IMR-90 (cell line): ENCODE results near the gene NFATC1. TPM values are rescaled to one million over a fixed set of nuclear protein-coding genes. Genes with fewer than 3 reads are reported as not detected.

Experiments
- ATAC-seq: fragments of 200-7000 bp; cut with Tn5 transposase; 2 replicates; pipeline ENCODE4 v1.9.1; 2020; ENCODE audit warnings: low read depth, mild to moderate bottlenecking, moderate library complexity
- BruUV-seq: library from RNA; stranded (reverse); fragments of 400-500 nt; replicated peaks from 2 replicates; lab custom pipeline; 2021; lab: Mats Ljungman, UMichigan
- CTCF ChIA-PET: fragments of 300-600 bp; formaldehyde crosslinking; extraction: SDS; loops from one replicate; lab custom pipeline; 2021; ENCODE audit warnings: antibody characterized with exemption; lab: Yijun Ruan, JAX
- POLR2A ChIA-PET: fragments of 300-600 bp; sonication (Branson Sonifier 250); formaldehyde crosslinking; loops from one replicate; lab custom pipeline; 2022; ENCODE audit warnings: antibody characterized with exemption; ENCODE audit not compliant: unreplicated experiment; lab: Charles Lee
- DNase-seq: peaks from one replicate; pipeline ENCODE4 v3.0.0; 2013
- H2AFZ ChIP-seq: replicated peaks from 2 replicates; pipeline ENCODE3; 2013; ENCODE audit warnings: low read length, mild to moderate bottlenecking; ENCODE audit not compliant: poor library complexity
- H2AK5ac ChIP-seq: 2 replicates; pipeline ENCODE4 v1.6.1; 2013; ENCODE audit warnings: low read depth, low read length, inconsistent platforms
- H2AK9ac ChIP-seq: replicated peaks from 2 replicates; pipeline ENCODE3; 2013; ENCODE audit warnings: mild to moderate bottlenecking, low read depth, low read length, moderate library complexity; ENCODE audit not compliant: poor library complexity
- H2BK120ac ChIP-seq: 2 replicates; pipeline ENCODE4 v1.6.1; 2013; ENCODE audit warnings: low read depth, low read length, inconsistent platforms
- H2BK15ac ChIP-seq: 3 replicates; pipeline ENCODE4 v1.6.1; 2013; ENCODE audit warnings: low read depth, low read length, inconsistent platforms
- H2BK20ac ChIP-seq: 2 replicates; pipeline ENCODE4 v1.6.1; 2013; ENCODE audit warnings: low read depth, mild to moderate bottlenecking, inconsistent platforms, low read length, moderate library complexity
- H2BK5ac ChIP-seq: 2 replicates; pipeline ENCODE4 v1.6.1; 2013; ENCODE audit warnings: mild to moderate bottlenecking, low read depth, low read length, inconsistent platforms; ENCODE audit not compliant: poor library complexity, severe bottlenecking
- H3K14ac ChIP-seq: replicated peaks from 2 replicates; pipeline ENCODE4 v1.6.1; 2013; ENCODE audit warnings: low read depth, low read length, inconsistent platforms
- H3K18ac ChIP-seq: 2 replicates; pipeline ENCODE4 v1.6.1; 2013; ENCODE audit warnings: low read depth, low read length, control low read depth
- H3K23ac ChIP-seq: 2 replicates; pipeline ENCODE4 v1.6.1; 2013; ENCODE audit warnings: low read depth, low read length, inconsistent platforms
- H3K27ac ChIP-seq: 2 replicates; pipeline ENCODE4 v1.5.1; 2013; ENCODE audit warnings: mild to moderate bottlenecking, control low read depth, low read length; ENCODE audit not compliant: insufficient read depth
- H3K27me3 ChIP-seq: 2 replicates; pipeline ENCODE4 v1.6.1; 2013; ENCODE audit warnings: low read length; ENCODE audit not compliant: control insufficient read depth, insufficient read depth
- H3K36me3 ChIP-seq: 2 replicates; pipeline ENCODE4 v1.6.1; 2013; ENCODE audit warnings: low read length, mixed read lengths; ENCODE audit not compliant: control insufficient read depth, insufficient read depth
- H3K4ac ChIP-seq: 2 replicates; pipeline ENCODE4 v1.6.1; 2013; ENCODE audit warnings: low read depth, low read length, inconsistent platforms
- H3K4me1 ChIP-seq: 2 replicates; pipeline ENCODE4 v1.6.1; 2013; ENCODE audit warnings: low read length, mixed read lengths; ENCODE audit not compliant: control insufficient read depth, insufficient read depth
- H3K4me2 ChIP-seq: 2 replicates; pipeline ENCODE4 v1.6.1; 2013; ENCODE audit warnings: low read depth, mild to moderate bottlenecking, control low read depth, low read length, moderate library complexity
- H3K4me3 ChIP-seq: 2 replicates; pipeline ENCODE4 v1.5.1; 2013; ENCODE audit warnings: low read depth, mild to moderate bottlenecking, control low read depth, low read length, moderate library complexity; ENCODE audit not compliant: insufficient read depth
- H3K56ac ChIP-seq: 2 replicates; pipeline ENCODE4 v1.6.1; 2013; ENCODE audit warnings: low read length, inconsistent platforms; ENCODE audit not compliant: insufficient read depth; ENCODE audit errors: extremely low read depth
- H3K79me1 ChIP-seq, 2 experiments: 2 replicates each; pipeline ENCODE4 v1.6.1; 2013; ENCODE audit warnings: low read length in 2 of 2, inconsistent platforms in 1 of 2, low read depth in 1 of 2
- H3K9ac ChIP-seq: 2 replicates; pipeline ENCODE4 v1.6.1; 2013; ENCODE audit warnings: low read depth, low read length, control low read depth
- H3K9me1 ChIP-seq: 2 replicates; pipeline ENCODE4 v1.6.1; 2013; ENCODE audit warnings: low read length, inconsistent platforms; ENCODE audit not compliant: insufficient read depth
- H3K9me3 ChIP-seq: 2 replicates; pipeline ENCODE4 v1.6.1; 2013; ENCODE audit warnings: low read length; ENCODE audit not compliant: control insufficient read depth, insufficient read depth
- H4K20me1 ChIP-seq: 2 replicates; pipeline ENCODE4 v1.6.1; 2013; ENCODE audit warnings: low read length, inconsistent platforms; ENCODE audit not compliant: insufficient read depth
- H4K5ac ChIP-seq: 2 replicates; pipeline ENCODE4 v1.6.1; 2013; ENCODE audit warnings: mild to moderate bottlenecking, low read depth, low read length, control low read depth
- H4K8ac ChIP-seq, 2 experiments: 2 replicates each; pipeline ENCODE4 v1.6.1; 2013; ENCODE audit warnings: low read depth in 2 of 2, low read length in 2 of 2, control low read depth in 1 of 2, inconsistent platforms in 1 of 2
- H4K91ac ChIP-seq: 2 replicates; pipeline ENCODE4 v1.6.1; 2013; ENCODE audit warnings: low read depth, low read length, inconsistent platforms; ENCODE audit not compliant: insufficient read depth
- BHLHE40 ChIP-seq: fragments of 150-350 bp; IDR thresholded peaks from 2 replicates; pipeline ENCODE4 v1.6.1; 2016; ENCODE audit warnings: mild to moderate bottlenecking, low read depth, low read length
- CEBPB ChIP-seq: IDR thresholded peaks from 2 replicates; pipeline ENCODE4 v1.6.1; 2012; ENCODE audit warnings: low read depth, low read length, improper control_type of control experiment
- CHD1 ChIP-seq: IDR thresholded peaks from 2 replicates; pipeline ENCODE4 v1.6.1; 2012; ENCODE audit warnings: low read depth, low read length, improper control_type of control experiment
- FOS ChIP-seq: fragments of 150-350 bp; IDR thresholded peaks from 2 replicates; pipeline ENCODE4 v1.6.1; 2016; ENCODE audit warnings: low read depth, low read length
- MAFK ChIP-seq: IDR thresholded peaks from 2 replicates; pipeline ENCODE4 v1.6.1; 2012; ENCODE audit warnings: low read depth, low read length, improper control_type of control experiment
- MAZ ChIP-seq: IDR thresholded peaks from 2 replicates; pipeline ENCODE4 v1.6.1; 2012; ENCODE audit warnings: low read depth, mild to moderate bottlenecking, low read length, improper control_type of control experiment, moderate library complexity, borderline replicate concordance
- MXI1 ChIP-seq: IDR thresholded peaks from 2 replicates; pipeline ENCODE4 v1.6.1; 2012; ENCODE audit warnings: low read depth, mild to moderate bottlenecking, low read length, moderate library complexity, borderline replicate concordance
- NFE2L2 ChIP-seq: fragments of 150-350 bp; IDR thresholded peaks from 2 replicates; pipeline ENCODE4 v1.6.1; 2016; ENCODE audit warnings: low read depth, mild to moderate bottlenecking, low read length
- POLR2A ChIP-seq: IDR thresholded peaks from 2 replicates; pipeline ENCODE4 v1.6.1; 2012; ENCODE audit warnings: mild to moderate bottlenecking, low read depth, low read length
- RAD21 ChIP-seq: IDR thresholded peaks from 2 replicates; pipeline ENCODE4 v1.6.1; 2012; ENCODE audit warnings: low read length, improper control_type of control experiment
- RCOR1 ChIP-seq: IDR thresholded peaks from 2 replicates; pipeline ENCODE4 v1.6.1; 2012; ENCODE audit warnings: mild to moderate bottlenecking, low read length, improper control_type of control experiment; ENCODE audit not compliant: insufficient replicate concordance
- RFX5 ChIP-seq: IDR thresholded peaks from 2 replicates; pipeline ENCODE4 v1.8.0; 2012; ENCODE audit warnings: low read depth, mild to moderate bottlenecking, low read length, moderate library complexity
- SMC3 ChIP-seq: fragments of 150-350 bp; IDR thresholded peaks from 2 replicates; pipeline ENCODE4 v1.6.1; 2016; ENCODE audit warnings: low read depth, mild to moderate bottlenecking, antibody characterized with exemption, low read length, moderate library complexity
- WGBS, 2 experiments: methylation state at CpG; one replicate each; pipeline versions ENCODE4 v1.1.5 to v1.1.7; 2013; ENCODE audit warnings: missing lambda C conversion rate in 2 of 2; ENCODE audit not compliant: insufficient read length in 1 of 2; ENCODE audit errors: extremely low coverage in 2 of 2; 5-methylcytosine and 5-hydroxymethylcytosine counted together
- dilution Hi-C: fragments of 300-500 bp; cut with HindIII; formaldehyde crosslinking; loops from one replicate; pipeline ENCODE4 v1.14.3; 2018; ENCODE audit warnings: low sequenced_read_pairs; ENCODE audit not compliant: unreplicated experiment
- in situ Hi-C: fragments of 300-500 bp; cut with MboI; formaldehyde crosslinking; loops from 3 replicates; pipeline ENCODE4 v1.14.3; 2019; ENCODE audit warnings: low sequenced_read_pairs, inconsistent platforms, mixed read lengths
- intact Hi-C: fragments of 100-400 bp; cut with micrococcal nuclease; formaldehyde crosslinking; loops from 2 replicates; pipeline ENCODE4 v1.10.0; 2022
- polyA plus RNA-seq, 3 experiments: library from polyadenylated mRNA; depleted of rRNA; stranded (reverse); fragments of >200 nt; gene quantifications; 2 replicates each; pipeline ENCODE4 v1.2.3, GENCODE V29; 2012; ENCODE audit warnings: low replicate concordance in 1 of 3
- total RNA-seq: library from RNA; depleted of rRNA; stranded (reverse); fragments of >200 nt; gene quantifications from 2 replicates; pipeline ENCODE4 v1.2.3, GENCODE V29; 2012
- TF ChIP-seq, protein P1 (sequence below): fragments of 150-350 bp; IDR thresholded peaks from 2 replicates; pipeline ENCODE4 v1.6.1; 2017; ENCODE audit warnings: mild to moderate bottlenecking, antibody characterized with exemption, low read length, low read depth
- TF ChIP-seq, protein P2 (sequence below): fragments of 150-350 bp; IDR thresholded peaks from 2 replicates; pipeline ENCODE4 v1.6.1; 2016; ENCODE audit warnings: low read depth, mild to moderate bottlenecking, low read length, moderate library complexity, borderline replicate concordance
- TF ChIP-seq, protein P3 (sequence below): conservative IDR thresholded peaks from 2 replicates; pipeline ENCODE4 v1.5.1; 2012; ENCODE audit warnings: mild to moderate bottlenecking, low read depth, low read length, improper control_type of control experiment

NFATC1 gene
- total and polyA plus RNA-seq, 2 of the 4 experiments (the other 2 are of a cell fraction), result 0.36 to 1.8 TPM

DNA sequence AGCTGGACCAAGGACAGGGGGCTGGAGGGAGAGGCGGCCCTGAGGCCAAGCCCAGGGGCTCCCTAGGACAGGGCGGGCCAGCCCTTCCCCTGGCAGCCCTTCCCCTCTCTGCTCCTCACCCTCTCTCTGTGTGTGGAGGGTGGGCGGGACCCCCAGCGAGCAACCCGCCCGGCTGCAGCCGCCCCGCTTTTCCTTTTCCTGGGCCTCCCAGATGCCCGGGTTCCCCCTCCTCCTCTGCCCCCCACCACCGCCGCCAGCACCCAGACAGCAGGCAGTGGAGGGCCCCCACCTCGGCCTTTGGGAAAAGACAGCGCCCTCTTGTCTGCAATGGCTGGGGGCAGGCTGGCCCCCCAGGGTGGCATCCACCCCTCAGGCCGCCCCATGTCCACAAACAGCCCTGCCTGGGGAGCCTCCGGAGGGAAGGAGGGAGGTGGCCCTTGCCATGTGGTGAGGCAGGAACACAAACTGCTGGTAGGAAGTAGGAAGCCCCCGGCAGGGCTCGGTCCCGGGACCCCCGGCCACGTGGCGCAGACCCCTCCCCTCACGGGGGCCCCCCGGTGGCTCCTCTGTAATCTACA is 148.7 kb downstream of the NFATC1 start:
- 19% methylated on average over 8 of the region's 23 CpGs; no CpG with 5 or more reads in 1 of the 2 experiments for WGBS, 2 experiments

More for the DNA sequence above, 148.7 kb downstream of the NFATC1 start:
- Histone ChIP-seq H3K18ac (no peak overlapping the region), H3K4me1 (no peaks in the 10 kb centered on the region), H2AK9ac (no peak overlapping the region), H3K14ac (no peak overlapping the region), H4K91ac (no peak overlapping the region), H3K9ac (no peak overlapping the region), H2BK15ac (no peak overlapping the region), H2AFZ (no peak overlapping the region), H3K23ac (no peak overlapping the region), H3K9me3 (no peaks in the 10 kb centered on the region), H2BK5ac (no peak overlapping the region), H3K27me3 (peaks cover 32% of the 10 kb centered on the region), H3K56ac (no peak overlapping the region), H4K5ac (no peak overlapping the region), H2AK5ac (no peak overlapping the region), H3K4ac (no peak overlapping the region), H4K20me1 (no peaks in the 10 kb centered on the region), H3K27ac (no peak overlapping the region), H3K4me2 (no peak overlapping the region), H4K8ac (no peak overlapping the region), H3K36me3 (no peaks in the 10 kb centered on the region), H2BK120ac (no peak overlapping the region), H3K9me1 (no peaks in the 10 kb centered on the region), H2BK20ac (no peak overlapping the region), H3K4me3 (no peak overlapping the region), H3K79me1 (no peaks in the 10 kb centered on the region)
- dilution Hi-C loops (no loop called here), in situ Hi-C loops (no loop called here), intact Hi-C loops (no loop called here)
- ATAC-seq (no peak), DNase-seq (no peak)
- TF ChIP-seq RCOR1 (no peak), NFE2L2 (no peak), MXI1 (no peak), SMC3 (no peak), MAFK (no peak), MAZ (no peak), FOS (no peak), RFX5 (no peak), CEBPB (no peak), BHLHE40 (no peak), CHD1 (no peak), POLR2A (no peak), RAD21 (no peak)
- TF ChIP-seq, protein P1, sequence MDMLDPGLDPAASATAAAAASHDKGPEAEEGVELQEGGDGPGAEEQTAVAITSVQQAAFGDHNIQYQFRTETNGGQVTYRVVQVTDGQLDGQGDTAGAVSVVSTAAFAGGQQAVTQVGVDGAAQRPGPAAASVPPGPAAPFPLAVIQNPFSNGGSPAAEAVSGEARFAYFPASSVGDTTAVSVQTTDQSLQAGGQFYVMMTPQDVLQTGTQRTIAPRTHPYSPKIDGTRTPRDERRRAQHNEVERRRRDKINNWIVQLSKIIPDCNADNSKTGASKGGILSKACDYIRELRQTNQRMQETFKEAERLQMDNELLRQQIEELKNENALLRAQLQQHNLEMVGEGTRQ, result no peak
- TF ChIP-seq, protein P2, sequence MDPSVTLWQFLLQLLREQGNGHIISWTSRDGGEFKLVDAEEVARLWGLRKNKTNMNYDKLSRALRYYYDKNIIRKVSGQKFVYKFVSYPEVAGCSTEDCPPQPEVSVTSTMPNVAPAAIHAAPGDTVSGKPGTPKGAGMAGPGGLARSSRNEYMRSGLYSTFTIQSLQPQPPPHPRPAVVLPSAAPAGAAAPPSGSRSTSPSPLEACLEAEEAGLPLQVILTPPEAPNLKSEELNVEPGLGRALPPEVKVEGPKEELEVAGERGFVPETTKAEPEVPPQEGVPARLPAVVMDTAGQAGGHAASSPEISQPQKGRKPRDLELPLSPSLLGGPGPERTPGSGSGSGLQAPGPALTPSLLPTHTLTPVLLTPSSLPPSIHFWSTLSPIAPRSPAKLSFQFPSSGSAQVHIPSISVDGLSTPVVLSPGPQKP, result no peak
- TF ChIP-seq, protein P3, sequence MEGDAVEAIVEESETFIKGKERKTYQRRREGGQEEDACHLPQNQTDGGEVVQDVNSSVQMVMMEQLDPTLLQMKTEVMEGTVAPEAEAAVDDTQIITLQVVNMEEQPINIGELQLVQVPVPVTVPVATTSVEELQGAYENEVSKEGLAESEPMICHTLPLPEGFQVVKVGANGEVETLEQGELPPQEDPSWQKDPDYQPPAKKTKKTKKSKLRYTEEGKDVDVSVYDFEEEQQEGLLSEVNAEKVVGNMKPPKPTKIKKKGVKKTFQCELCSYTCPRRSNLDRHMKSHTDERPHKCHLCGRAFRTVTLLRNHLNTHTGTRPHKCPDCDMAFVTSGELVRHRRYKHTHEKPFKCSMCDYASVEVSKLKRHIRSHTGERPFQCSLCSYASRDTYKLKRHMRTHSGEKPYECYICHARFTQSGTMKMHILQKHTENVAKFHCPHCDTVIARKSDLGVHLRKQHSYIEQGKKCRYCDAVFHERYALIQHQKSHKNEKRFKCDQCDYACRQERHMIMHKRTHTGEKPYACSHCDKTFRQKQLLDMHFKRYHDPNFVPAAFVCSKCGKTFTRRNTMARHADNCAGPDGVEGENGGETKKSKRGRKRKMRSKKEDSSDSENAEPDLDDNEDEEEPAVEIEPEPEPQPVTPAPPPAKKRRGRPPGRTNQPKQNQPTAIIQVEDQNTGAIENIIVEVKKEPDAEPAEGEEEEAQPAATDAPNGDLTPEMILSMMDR, result no peak
- CTCF ChIA-PET, result no interaction called here
- no TSS peak for BruUV-seq
- POLR2A ChIA-PET, result no interaction called here
